CD4-positive, alpha-beta T cell treated with Interleukin-17A for 1 hour (primary cell): ENCODE data around the gene MIB2.
"Not testable (repeated sequence)": the region's sequence is repeated elsewhere in the genome, so short reads cannot be mapped to it uniquely, and the experiment has no call there.

Experiments used
- DNase-seq: peaks from one replicate; pipeline ENCODE4 v3.0.0-alpha.2; 2020

MIB2 gene

DNA sequence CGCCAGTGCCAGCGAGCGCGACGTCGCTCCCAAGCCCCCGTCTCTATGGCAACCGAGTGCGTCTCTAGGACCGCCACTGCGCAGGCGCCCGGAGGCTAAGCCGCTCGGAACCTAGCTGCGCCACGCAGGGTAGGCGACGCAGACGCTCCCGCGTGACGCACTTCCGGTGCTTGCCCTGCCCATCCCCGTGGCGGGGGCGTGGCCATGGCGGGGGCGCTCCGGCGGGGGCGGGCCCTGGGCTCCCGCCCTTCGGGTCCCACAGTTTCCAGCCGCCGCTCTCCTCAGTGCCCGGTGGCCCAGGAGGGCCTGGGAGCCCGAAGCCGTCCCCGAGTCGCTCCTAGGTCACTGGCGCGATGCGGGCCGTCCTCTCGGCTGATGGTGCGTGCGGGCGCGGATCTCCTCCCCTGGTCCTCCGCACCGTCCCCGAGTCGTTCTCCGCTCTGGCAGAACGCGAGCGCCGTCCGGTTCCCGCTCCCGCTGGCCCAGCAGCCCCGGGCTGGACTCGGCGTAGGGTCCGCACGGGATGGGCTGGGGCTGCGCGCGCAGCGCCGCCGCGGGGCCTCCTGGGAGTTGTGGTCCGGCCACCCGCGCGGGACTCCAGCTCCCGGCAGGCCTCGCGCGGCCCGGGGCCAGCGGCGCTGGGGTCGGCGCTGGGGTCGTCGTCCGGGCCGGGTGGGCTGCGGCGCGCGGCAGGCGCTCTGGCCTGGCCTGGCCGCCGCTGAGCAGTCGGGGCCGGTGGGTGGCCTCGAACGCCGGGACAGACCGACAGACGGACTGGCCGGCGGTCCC is at the start of gene MIB2:
Gene MIB2 (plus strand): TSS at position 245 of the 789 bp plus-strand sequence. CDS start 7,953 bp downstream, outside the sequence.
- peak; percentile 98 for DNase-seq

GRCh38 chr1:1567152-1567875 is 48.0 kb upstream of the MIB2 start:
- no peak for DNase-seq

DNA sequence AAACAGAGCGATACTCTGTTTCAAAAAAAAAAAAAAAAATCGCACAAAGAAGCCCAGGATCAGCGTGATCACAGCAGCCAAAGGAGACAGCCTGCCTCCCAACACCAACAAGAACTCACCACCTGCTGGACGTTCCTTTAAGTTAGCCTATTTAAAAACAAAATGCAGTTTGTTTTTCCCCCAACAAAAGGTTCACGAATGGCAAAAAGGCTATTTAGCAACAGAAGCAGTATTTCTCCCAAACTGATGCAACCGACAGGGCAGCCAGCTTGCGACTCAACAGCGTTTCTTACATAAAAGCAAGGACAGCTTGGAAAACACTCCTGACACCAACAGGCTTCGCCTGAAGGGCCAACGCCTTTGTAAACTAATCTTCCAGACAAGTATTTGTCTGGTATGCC is 47.4 kb upstream of the MIB2 start:
- no peak for DNase-seq

DNA sequence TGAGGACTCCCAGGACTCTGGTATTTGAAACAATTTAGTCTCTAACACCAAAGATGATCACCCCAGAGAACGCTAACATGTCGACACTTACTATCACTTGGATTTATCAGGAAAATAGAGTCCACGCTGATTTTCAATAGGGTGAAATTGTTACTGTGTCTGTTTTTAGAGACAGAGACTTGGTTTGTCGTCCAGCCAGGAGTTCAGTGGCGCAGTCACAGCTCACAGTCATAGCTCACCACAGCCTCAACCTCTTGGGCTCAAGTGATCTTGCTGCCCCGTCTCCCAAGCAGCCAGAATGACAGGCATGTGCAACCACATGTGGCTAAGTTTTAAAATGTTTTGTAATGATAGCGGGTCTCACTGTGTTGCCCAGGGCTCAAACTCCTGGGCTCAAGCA is 46.0 kb upstream of the MIB2 start:
- no peak for DNase-seq

- DNase-seq, result peak; percentile 81
Observed at GRCh38 chr1:1573843-1574720, 41.2 kb upstream of the MIB2 start.

- peak; percentile 93 for DNase-seq
Observed at GRCh38 chr1:1574721-1575537, 40.4 kb upstream of the MIB2 start, which contains the start of gene SSU72. TSS of gene SSU72 (minus strand) at chr1:1574863. CDS start at chr1:1574557, 306 bp downstream.

GRCh38 chr1:1577367-1578011 is 37.8 kb upstream of the MIB2 start:
- no peak for DNase-seq

DNA sequence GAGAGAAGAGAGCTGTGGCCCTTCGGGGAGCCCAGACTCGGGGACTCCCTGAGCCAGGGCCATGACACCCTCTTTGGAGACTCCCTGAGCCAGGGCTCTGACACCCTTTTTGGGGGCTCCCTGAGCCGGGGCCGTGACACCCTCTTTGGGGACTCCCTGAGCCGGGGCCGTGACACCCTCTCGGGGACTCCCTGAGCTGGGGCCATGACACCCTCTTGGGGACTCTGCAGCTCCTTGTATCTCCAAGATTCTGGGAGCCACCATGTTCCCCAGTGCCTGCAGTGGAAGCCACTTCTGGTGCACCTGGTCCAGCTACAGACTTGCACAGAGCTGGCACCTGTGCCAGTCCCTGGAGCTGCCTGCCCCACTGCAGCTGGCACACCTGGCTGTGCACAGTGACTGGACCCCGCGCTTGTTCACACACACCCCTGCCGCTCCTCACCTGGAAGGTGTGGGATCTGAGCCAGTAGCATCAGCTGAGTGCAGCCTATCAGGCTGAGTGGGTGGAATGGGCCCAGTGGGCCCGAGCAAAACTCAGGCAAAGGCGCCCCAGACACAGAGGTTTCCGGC is 36.8 kb upstream of the MIB2 start:
- no peak for DNase-seq

DNA sequence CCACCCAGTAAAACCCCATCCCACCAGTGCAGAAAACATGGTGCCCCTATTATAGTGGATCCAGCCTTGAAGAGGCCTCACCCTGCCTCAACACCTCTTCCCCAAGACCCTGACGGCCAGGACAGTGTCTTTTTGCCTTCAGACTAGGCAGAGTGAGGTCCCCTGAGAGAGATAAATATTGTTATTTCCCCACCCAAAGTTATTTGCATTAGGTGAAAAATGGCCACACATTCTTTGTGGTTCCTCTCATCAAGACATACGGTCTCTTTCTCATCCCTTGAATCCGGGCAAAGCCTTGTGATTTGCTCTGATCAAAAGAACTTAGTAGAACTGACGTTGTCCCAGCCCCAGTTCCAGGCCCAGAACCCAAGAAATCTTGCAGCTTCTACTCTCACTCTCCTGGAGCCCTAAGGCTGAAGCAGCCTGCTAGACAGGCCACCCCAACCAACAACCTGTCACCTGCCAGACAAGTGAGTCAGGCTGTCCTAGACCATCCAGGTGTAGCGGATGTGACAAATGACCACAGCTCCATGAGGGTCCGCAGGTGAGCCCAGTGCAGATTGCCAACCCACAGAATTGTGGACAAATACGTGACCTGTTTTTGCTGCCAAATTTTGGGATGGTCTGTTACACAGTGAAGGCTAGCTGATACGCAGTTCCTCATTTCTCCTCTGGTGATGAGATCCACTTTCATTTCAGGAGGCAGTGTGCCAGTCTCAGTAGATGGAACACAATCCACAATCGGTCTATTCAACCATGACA is 32.5 kb upstream of the MIB2 start:
- no peak for DNase-seq

GRCh38 chr1:1583347-1584010 is 31.8 kb upstream of the MIB2 start:
- DNase-seq, result no peak

DNA sequence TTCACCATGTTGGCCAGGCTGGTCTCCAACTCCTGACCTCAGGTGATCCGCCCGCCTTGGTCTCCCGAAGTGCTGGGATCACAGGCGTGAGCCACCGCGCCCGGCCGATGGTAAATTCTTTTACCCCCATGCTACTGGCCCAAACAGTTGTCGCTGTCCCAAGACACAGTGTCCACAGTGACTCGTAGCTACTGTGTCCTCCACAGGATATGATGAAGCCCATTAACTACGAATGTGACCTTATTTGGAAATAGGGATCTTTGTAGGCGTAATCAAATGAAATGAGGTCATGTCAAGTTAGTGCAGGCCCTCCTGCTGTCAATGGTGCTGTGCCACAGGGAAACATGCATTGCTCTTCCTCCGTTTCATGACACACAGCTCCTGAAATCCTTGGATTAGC is 23.8 kb upstream of the MIB2 start:
- no peak for DNase-seq

DNA sequence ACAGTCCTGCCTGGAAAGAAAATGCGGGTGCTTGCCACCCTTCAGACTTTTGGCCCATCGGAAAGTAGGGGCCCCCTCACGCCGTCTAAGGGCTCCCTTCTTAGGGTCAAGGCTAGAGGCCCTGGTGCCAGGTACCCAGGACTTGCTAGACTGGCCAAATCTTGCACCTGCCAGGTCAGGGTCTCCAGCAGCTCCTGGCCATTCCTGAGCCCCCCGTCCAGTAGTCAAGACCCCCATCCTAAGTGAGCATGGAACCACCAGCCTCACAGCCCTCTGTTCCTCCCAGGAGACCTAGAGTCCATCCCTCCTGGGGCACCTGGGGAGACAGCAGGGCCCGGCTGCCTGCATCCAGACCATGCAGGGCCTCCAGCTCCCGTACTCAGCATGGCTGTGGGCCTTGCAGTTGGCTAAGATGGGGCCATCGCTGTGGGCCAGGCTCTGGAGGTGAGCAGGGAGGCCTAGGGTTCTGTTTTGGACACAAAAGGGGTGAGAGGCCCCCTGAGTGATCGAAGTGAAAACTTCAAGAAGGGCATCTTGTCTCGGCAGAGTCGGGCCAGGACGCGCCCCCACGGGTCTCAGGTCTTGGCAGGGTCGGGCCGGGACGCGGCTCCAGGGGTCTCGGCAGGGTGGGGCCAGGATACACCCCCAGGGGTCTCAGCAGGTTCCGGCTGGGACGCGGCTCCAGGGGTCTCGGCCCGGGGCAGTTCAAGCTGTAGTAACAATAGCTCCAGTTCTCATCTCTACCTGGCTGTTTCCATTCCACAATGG is 21.3 kb upstream of the MIB2 start:
- no peak for DNase-seq

DNA sequence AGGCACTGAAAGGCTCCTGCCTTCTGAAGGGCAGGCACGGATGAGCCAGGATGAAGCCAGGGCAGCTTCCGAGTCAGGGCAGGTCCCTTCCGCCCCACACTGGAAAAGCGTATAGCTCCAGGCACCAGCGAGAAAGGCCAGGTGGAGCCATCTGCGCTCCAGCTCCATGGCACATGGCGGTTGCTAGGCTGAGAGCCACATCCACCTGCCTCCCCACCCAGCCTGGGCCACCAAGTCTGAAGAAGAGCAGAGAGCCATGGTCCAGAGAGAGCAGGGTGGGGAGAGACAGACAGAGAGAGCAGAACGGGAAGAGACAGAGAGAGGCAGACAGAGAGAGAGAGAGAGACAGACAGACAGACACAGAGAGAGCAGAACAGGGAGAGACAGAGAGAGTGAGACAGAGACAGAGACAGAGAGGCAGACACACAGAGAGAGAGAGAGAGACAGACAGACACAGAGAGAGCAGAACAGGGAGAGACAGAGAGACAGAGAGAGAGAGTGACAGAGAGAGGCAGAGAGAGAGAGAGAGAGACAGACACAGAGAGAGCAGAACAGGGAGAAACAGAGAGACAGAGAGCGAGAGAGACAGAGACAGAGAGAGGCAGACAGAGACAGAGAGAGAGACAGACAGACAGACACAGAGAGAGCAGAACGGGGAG is 20.6 kb upstream of the MIB2 start:
- DNase-seq, result no peak

GRCh38 chr1:1595341-1595740 is 20.0 kb upstream of the MIB2 start:
- not testable (repeated sequence) for DNase-seq

DNA sequence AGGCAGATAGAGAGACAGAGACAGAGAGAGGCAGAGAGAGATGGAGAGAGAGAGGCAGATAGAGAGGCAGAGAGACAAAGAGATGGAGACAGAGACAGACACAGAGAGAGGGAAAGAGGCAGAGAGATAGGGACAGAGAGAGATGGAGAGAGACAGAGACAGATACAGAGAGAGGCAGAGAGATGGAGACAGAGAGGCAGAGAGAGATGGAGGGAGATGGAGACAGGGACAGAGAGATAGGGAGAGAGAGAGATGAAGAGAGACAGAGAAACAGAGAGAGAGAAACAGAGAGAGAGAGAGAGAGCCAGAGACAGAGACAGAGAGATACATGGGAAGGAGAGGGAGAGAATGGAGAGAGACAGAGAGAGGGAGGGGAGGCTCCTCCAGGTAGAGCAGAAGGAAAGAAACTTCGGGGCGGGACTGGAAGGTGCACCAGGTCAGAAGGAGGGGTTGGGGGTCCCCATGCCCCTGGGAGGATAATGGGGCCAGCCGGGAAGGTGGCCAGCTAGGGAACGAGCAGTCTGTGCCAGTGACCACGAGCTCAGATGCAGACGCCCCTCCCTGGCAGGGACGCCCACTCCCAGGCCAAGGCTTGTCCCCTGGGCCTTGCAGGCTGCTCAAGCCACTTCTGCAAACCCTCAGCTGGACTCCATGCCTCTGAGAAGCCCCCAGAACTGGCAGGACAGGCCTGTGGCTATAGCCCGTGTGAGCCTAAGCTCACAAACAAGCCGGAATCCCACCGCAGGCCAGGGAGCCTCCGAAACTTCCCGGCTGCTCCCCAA is 18.6 kb upstream of the MIB2 start:
- DNase-seq, result no peak

DNA sequence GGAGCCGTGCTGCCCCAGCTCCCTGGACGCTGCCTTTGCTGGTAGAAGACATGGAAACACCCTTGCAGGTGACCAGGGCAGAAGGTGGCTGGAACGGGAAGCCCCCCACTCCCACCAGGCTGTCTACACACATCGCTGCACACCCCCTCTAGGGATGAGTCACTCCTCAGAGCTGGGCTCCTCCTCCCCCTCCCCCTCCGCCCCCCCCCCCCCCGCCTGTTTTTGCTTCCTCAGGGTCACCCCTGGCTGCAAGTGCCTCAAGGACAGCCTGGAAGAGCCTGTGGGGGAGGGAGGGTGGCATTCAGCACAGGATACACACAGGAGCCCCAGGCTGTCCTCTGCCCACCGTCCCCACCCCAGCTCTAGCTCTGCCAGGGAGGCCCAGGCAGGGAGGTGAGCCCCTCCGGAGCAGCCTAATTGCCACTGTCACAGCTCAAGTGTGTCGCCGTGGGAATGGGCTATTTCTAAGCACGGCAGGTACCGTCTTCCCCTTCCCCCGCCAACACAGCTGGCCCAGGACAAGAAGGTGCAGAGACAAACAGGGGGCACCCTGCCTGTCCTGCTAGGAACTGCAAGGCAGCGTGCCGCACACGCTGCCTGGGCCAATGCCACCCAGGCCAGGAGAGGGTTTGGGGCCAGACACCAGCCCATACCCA is 17.9 kb upstream of the MIB2 start:
- no peak for DNase-seq

- DNase-seq, result no peak
Observed at GRCh38 chr1:1598051-1598719, 17.1 kb upstream of the MIB2 start.
